Colonic mucosa (tissue), 4 donors: ENCODE results near the gene IYD. TPM values are rescaled to one million over a fixed set of nuclear protein-coding genes. Genes with fewer than 3 reads are reported as not detected.

ENCODE experiments used
- DNase-seq: peaks from one replicate; pipeline ENCODE4 v3.0.0-alpha.2; 2020
- H3K27ac ChIP-seq: fragments of 200-600 bp; one replicate; pipeline ENCODE4 v1.8.0; 2021
- H3K27me3 ChIP-seq: fragments of 200-600 bp; one replicate; pipeline ENCODE4 v1.8.0; 2021
- H3K36me3 ChIP-seq: fragments of 200-600 bp; one replicate; pipeline ENCODE4 v1.8.0; 2021
- H3K4me1 ChIP-seq: fragments of 200-600 bp; one replicate; pipeline ENCODE4 v1.8.0; 2021; ENCODE audit warnings: mild to moderate bottlenecking
- H3K4me3 ChIP-seq: fragments of 200-600 bp; one replicate; pipeline ENCODE4 v1.8.0; 2021
- H3K9ac ChIP-seq, 2 donors: one replicate each; pipeline ENCODE4 v1.7.0; 2013; ENCODE audit warnings: control low read depth in 2 of 2, low read depth in 2 of 2, low read length in 2 of 2
- H3K9me3 ChIP-seq: fragments of 200-600 bp; one replicate; pipeline ENCODE4 v1.8.0; 2021
- CTCF ChIP-seq: fragments of 200-600 bp; IDR thresholded peaks from one replicate; pipeline ENCODE4 v1.8.0; 2022; ENCODE audit warnings: antibody characterized with exemption, mild to moderate bottlenecking
- intact Hi-C: fragments of 100-400 bp; cut with DNase I; formaldehyde crosslinking; loops from one replicate; pipeline ENCODE4 v1.14.1; 2022
- total RNA-seq, 2 donors: library from RNA; stranded (reverse); fragmentation: NEBNext Ultra II Directional in 1 of 2; extraction: Animal tissue kit (Norgen Biotek cat#: 25700) in 1 of 2; gene quantifications; one replicate each; pipeline ENCODE4 v1.2.1, GENCODE V29; 2021
- donor health status: healthy.
- donor health status: DM: no; HTN: no; CAD: no.
- donor health status: DM: no; HTN: no; CAD: no.

Gene IYD
- total RNA-seq, 2 donors from 2014 or later, result 8.7 to 10.4 TPM

GRCh38 chr6:150395388-150396009 is 26.7 kb downstream of the IYD start:
- Histone ChIP-seq H3K4me3 (no peak overlapping the region), H3K36me3 (no peaks in the 10 kb centered on the region), H3K27ac (no peak overlapping the region), H3K9ac (no peak overlapping the region), H3K27me3 (no peaks in the 10 kb centered on the region), H3K9me3 (no peaks in the 10 kb centered on the region), H3K4me1 (no peaks in the 10 kb centered on the region)
- DNase-seq, result peak; percentile 65
- intact Hi-C loops, result no loop called here
- TF ChIP-seq CTCF, result peak; percentile 52

GRCh38 chr6:150403458-150404246 is 34.8 kb downstream of the IYD start:
- H3K9me3 ChIP-seq, result no peaks in the 10 kb centered on the region
- no peak overlapping the region for H3K4me3 ChIP-seq
- no peaks in the 10 kb centered on the region for H3K36me3 ChIP-seq
- no peaks in the 10 kb centered on the region for H3K27me3 ChIP-seq
- H3K27ac ChIP-seq, result no peak overlapping the region
- H3K4me1 ChIP-seq, result no peaks in the 10 kb centered on the region
- TF ChIP-seq CTCF, result no peak
- intact Hi-C loops, result no loop called here
- no peak overlapping the region for H3K9ac ChIP-seq
- no peak for DNase-seq

DNA sequence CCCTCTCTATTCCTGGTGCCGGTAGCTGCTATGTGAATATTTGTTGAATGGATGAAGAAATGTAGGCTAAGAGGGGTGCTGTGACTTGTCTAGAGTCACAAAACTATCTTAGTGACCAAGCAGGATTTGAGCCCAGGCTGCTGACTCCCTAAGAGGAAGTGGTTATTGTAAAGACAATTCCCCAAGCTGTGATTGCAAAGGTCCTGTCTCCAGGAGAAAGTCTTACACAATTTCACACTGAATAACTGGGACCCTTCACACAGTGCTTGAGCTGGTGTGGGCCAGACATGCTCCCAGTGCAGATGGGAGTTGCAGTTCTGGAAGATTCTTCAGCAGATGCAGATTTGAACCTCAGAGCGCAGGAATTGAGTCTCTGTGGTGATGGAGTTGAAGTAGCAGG is 38.1 kb downstream of the IYD start:
- H3K4me3 ChIP-seq, result no peak overlapping the region
- TF ChIP-seq CTCF, result no peak
- no peak for DNase-seq
- H3K9ac ChIP-seq, result no peak overlapping the region
- H3K4me1 ChIP-seq, result no peaks in the 10 kb centered on the region
- H3K36me3 ChIP-seq, result no peaks in the 10 kb centered on the region
- intact Hi-C loops, result no loop called here
- no peaks in the 10 kb centered on the region for H3K27me3 ChIP-seq
- H3K9me3 ChIP-seq, result no peaks in the 10 kb centered on the region
- H3K27ac ChIP-seq, result no peak overlapping the region

DNA sequence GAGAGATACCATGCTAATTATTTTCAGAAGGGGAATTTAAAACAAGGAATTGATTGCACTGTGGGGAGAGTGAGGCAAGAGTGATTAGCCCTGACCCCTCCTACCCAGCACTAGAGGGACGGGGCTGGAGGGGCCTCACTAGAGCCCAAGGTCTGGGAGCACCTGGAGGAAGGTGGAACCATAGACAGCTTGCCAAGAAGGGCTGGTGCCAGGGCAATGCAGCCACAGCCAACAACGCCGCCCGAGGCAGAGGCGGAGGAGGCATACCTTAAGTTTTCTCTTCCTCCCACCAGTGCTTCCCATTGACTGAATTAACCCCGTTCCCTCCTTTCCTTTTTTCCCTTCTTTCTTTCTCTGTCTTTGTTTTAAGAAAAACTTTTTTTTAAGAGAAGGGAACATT is 40.0 kb downstream of the IYD start:
- Histone ChIP-seq H3K36me3 (no peaks in the 10 kb centered on the region), H3K9ac (no peak overlapping the region), H3K27me3 (no peaks in the 10 kb centered on the region), H3K4me3 (no peak overlapping the region), H3K9me3 (no peaks in the 10 kb centered on the region), H3K27ac (no peak overlapping the region), H3K4me1 (no peaks in the 10 kb centered on the region)
- TF ChIP-seq CTCF, result no peak
- no peak for DNase-seq
- intact Hi-C loops, result no loop called here

GRCh38 chr6:150409576-150410066 is 40.8 kb downstream of the IYD start:
- no peak for TF ChIP-seq CTCF
- Histone ChIP-seq H3K4me1 (no peaks in the 10 kb centered on the region), H3K4me3 (no peak overlapping the region), H3K27ac (no peak overlapping the region), H3K9ac (no peak overlapping the region), H3K9me3 (no peaks in the 10 kb centered on the region), H3K27me3 (no peaks in the 10 kb centered on the region), H3K36me3 (no peaks in the 10 kb centered on the region)
- intact Hi-C loops, result no loop called here
- DNase-seq, result peak; percentile 62
